Fibroblast of skin of left quadriceps (primary cell): Measurements from ENCODE around the gene GRAMD1B.
"Not testable (repeated sequence)": the region's sequence is repeated elsewhere in the genome, so short reads cannot be mapped to it uniquely, and the experiment has no call there.

ENCODE experiments used
- DNase-seq, 2 experiments: peaks; one replicate each; pipeline ENCODE4 v3.0.0-alpha.2; 2013; ENCODE audit warnings: low read depth in 2 of 2

Gene GRAMD1B

DNA sequence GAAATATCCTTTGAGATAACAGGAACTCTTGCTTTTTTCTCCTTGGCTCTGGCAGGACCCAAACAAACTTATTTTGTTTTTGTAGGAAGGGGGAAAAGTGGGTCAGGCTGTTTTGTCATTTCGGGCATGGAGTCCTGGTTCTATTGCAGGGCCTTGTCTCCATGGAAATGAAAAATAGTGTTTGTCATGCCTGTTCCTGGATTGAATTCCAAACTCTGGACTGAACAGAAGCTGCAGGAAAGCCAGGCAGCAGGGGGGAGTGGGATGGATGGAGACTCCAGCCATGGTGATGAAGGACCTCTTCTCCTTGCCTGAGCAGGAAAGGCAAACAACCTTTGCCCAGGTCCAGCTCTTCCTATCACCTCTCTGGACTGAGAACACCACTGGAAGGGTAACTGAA, 137.4 kb downstream of the GRAMD1B start:
- no peak for DNase-seq

DNA sequence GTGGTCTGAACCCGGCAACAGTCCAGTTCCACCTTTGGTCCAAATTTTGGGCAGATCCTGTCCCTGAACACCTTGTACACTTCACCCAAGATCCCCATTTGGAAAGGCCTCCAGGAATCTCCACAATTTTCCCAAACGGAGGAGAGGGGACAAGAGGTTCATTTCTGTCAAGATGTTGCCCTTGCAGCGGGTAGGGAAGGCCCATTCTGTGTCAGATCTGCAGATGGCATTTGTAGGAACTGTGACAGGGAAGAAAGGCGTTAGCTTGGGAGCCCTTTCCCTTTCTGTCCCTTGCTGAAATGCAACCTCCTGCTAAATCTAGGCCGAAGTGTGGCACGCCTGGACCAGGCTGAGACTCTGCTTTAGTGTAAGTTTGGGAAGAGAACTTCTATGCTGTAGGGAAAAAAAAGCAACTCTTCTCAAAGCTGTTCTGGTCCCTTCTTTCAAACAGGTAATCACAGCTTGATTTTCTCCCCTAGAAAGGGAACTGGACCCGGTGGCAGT, 138.3 kb downstream of the GRAMD1B start:
- no peak for DNase-seq

DNA sequence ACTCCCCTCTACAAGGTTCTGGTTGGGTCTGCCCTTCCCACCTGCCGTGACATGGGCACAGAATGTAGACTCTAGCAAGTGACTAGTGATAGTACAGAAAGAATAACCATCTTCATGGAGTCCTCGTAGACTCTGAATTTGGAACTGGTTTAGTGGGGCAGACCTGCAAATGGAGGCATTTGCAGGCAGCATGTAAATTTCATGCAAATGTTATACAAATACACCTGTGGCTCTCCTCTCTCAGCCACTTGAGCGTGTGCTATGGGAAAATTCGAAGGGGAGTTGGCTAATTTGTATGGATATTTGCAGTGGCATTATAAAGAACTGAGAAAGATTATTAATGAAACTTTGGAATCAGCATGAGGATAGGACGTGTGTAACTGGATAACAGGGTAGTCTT, 139.3 kb downstream of the GRAMD1B start:
- DNase-seq = no peak

DNA sequence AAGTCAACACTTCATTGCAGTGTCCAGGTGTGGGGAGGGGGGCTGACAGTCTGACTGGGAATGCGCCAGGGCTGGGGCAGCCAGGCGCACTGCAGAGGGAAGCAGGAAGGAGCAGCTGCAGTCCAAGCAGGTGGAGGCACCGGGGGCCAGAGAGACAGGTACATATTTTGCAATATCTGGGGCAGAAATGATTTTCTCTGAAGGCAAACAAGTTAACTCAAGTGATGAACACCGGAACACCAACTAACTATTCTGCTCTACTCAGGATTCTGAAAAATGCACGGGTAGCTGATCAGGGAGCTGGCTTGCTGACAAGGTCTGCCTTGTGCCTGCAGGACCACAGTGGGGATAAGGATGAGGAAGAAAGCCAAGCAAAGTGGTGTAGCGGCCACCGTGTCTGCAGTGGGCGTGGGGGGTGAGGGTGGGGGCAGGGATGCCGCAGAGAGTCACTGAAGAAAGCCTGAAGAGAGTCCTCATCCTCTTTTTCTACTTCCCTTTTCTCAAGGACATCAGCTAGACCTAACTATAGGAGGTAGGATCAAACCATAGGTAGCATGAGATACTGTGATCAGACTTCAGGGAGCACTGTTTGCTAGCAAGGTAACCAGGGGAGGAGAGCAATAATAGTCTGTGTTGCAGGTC, 141.0 kb downstream of the GRAMD1B start:
- DNase-seq = no peak

DNA sequence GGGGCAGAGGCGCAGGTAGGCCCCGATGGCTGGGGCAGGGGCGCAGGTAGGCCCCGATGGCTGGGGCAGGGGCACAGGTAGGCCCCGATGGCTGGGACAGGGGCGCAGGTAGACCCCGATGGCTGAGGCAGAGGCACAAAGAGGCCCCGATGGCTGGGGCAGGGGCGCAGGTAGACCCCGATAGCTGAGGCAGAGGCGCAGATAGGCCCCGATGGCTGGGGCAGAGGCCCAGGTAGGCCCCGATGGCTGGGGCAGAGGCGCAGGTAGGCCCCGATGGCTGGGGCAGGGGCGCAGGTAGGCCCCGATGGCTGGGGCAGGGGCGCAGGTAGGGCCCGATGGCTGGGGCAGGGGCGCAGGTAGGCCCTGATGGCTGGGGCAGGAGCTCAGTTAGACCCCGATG, 142.7 kb downstream of the GRAMD1B start:
- not testable (repeated sequence) for DNase-seq

DNA sequence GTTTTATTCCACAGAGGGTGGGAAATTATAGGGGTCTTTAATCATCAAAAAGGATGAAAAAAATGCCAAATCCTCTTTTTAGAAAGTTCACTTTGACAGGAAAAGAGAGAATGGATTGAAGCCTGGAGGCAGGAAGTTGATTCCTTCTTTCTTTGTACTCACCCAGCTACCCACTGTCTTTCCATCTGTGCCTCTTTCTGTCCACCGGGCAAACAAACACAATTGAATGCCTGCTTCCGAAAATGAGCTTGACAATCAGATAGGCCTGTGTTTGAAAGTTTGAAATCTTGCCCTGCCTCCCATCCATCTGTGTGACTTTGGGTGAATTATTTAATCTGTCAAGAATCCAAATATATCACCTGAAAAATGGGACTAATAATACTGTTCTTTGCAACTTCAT, 143.2 kb downstream of the GRAMD1B start:
- DNase-seq = no peak

DNA sequence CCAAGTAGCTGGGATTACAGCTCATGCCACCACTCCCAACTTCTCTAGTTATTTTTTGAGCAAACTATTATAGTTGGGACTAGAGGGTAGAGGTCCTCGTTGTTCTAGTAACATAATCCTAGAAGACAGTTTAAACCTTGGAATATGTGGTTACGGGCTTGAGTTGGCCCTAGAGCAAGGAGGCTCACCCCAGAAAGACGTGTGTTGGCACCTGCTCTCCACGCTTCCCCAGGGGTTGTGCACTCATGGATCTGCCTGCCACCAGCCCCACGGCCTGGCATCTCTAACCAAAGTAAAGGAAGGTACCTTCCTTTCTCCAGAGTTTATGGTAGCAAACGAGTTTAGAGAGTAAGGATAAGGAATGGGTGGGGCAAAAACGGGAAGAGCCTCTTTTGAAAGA, 145.4 kb downstream of the GRAMD1B start:
- no peak for DNase-seq

DNA sequence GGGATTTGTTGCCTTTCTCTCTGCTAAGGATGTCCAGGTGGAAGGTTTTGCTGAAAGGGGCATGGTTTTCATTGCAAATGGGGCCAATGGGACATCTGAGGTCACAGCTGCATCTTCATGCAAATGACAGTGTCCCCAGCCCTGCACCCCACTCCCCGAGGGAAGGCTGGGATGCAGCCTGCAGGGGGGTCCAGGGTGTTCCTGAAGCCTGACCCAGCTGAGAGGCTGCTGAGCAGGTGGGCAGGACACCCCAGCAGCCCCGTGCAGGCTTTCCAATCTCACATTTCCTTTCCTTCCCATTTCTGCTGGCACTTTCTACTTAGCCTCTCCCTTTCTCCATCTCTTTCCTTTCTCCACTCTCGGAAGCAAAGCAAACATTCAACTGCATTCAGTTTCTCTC, 146.0 kb downstream of the GRAMD1B start:
- no peak for DNase-seq

DNA sequence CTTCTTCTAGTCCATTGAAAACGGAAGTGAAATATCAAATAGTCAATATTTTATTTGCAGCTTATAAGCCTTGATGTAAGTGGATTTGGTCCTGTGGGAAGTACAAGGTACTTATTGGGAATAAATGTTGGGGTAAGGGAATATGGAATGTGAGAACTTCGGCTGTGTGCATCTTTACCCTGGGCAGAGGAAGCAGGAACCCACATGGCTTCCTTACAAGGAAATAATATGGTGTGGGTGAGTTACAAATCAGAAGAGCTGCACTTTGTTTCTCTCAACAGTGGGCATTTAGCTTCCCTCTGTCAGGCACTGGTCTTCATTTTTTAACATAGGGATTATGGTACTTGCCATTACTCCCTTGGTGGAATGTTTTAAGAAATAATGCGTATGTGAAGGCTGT, 146.4 kb downstream of the GRAMD1B start:
- no peak for DNase-seq

DNA sequence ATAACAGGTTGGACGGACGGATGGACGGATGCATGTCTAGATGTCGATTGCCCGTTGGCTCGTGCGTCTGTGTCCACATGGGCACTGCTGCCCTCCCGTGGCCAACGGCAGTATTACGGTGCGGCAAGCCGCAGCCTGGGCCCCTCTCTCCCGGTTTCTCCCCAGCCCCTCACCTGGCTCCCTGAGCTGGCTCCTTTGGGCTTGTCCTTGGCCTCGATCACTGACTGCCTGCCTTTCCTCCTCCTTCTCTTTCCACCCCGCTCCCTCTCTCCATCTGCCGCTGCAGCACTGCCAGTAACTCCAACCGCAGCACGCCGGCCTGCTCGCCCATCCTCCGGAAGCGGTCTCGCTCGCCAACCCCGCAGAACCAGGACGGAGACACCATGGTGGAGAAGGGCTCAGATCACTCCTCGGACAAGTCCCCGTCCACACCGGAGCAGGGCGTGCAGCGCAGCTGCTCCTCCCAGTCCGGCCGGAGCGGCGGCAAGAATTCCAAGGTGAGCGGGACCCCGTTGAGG, 147.1 kb downstream of the GRAMD1B start:
- no peak for DNase-seq

DNA sequence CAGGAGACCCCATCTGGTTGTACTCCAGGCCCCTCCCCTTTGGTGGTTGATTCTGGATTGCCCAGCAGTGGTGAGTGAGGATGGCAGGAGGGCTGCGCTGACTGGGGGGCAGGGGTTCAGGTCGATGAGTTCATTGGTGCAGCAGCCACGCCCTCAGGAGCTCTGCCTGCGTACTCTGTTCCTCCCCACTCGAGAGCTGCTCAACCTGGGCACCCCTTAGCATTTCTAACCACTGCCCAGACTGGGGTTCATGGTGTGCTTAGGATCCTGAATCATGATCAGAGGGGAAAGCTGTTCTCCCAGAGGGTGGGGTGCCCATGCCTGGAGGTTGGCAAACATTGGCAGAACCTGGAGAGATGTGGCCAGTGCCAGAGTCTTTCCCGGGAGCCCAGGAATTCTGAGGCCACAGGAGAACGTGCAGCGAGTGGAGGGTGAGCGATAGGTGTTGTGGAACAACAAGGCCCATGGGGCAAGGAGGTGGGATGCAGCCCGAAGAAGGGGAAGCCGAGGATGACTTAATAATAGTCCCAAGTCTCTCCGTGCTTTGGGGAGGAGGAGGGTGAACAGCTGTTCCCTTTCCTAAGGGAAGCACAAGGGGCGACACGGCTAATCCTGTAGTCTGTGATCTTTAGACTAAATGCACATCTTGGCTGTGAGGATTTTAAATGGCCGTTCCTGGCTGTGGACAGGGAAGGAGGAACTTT, 148.9 kb downstream of the GRAMD1B start:
- no peak for DNase-seq

DNA sequence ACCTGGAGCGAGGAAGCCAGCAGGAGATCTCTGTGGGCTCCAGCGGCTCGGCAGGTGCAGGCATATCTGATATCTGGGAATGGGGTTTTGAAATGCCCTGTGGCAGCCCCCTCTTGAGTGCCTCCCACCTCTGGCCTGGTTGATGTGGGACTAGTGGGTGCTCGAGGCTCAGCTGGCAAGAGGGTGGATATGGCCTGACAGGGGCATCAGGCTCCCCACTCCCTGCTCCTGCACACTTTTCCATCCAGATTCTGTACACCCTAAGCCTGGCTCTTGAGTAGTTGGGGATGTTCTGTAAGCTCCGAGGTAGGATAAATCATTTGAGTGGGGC, 149.4 kb downstream of the GRAMD1B start:
- DNase-seq = no peak

DNA sequence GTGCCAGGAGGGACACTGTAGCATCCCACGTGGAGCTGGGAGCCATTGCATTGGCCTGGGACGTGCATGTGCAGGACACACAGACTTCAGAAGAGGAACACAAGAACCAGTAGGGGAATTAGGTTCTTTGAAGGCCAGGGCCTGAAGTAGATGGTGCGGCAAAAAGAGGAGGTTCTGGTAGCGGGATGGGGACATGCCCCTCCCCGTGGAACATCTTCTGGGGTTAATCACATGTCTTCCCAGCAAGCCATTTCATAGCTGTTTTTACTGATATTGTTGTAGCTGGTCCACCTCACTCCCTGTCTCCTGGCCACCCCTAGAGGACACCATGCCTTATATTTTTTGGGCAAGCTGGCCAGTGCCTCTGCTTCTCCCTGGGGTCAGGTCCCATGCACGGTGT, 150.1 kb downstream of the GRAMD1B start:
- DNase-seq = no peak

DNA sequence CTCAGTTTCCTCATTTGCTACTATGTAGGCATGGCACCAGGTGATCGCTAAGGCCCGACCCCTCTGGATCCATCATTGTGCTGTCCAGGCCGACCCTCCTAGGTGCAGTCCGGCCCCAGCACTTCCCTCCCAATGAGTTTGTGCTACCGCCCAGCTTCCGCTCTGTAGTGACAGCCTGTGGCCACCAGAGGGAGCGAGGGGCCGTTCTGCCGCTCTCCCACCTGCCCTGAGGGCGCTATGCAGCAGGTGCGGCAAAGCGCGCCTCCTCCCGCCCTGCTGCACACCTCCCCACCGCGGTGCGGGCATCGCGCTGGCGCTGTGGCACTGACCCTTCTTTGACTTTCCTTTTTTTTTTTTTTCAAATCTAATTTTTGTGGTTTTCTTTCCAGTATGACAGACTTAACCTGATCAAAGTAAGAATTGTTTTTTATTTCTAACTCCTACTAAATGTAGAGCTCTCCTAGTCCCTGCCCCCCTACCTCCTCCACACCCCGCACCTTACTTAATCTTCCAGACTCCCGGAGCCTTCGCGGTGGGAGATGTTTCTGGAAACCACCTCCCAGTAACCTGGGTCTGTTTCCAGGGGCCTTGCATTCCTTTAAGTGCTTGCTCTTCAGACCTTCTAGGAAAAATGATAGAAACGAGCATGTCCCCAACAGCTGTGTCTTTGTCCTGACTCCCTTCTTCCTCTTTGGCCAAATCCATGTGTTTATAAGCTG, 150.6 kb downstream of the GRAMD1B start:
- DNase-seq = no peak

DNA sequence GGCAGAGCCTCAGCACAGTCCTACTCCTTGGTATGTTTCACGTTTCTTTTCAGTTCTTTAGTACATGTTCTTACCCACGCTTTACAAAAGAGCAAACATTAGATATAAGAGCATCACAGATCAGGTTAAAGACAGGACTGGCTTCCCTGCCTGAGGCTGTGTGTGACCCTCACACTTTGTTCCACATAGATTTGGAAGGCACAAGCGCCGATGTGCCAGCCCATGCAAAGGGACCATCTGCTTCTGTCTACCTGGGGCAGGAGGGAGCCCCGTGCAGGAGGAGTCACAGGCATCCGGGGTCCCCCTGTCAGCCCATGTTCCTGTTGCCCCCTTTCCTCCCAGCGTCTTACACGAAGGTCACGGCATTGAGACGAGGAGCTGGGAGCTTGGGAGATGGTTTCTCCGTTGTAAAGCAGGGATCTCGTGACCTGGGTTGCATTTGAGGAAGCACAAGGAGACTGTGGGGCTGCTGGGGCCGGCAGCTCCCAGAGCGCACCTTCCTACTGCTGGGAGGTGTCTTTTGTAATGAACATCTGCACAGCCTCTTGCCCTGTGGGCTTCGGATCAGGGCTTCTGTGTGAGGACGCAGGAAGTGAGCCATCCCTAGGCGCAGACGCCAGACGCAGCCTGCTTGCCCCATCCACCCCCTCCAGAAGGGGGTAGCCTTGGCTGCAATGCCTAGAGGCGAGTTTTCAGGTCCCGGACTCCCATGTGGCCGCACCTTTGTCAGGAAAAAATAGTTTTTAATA, 151.8 kb downstream of the GRAMD1B start:
- no peak for DNase-seq

DNA sequence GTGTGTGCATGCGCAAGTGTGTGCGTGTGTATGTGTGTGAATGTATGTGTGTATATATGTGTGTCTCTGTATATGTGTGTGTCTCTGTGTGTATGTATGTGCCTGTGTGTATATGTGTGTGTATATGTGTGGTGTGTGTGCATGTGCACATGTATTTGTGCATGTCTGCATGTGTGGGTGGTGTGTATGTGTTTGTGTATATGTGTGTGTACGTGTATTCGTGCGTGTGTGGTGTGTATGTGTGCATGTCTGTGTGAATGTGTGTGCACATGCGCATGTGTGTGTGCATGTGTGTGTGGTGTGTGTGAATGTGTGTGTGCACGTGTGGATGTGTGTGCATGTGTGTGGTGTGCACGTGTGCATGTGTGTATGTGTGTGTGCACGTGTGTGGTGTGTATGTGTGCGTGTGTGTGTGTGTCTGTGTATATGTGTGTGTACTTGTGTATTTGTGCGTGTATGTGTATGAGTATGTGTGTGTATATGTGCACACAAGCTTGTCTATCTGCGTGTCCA, 153.0 kb downstream of the GRAMD1B start:
- DNase-seq = no peak

DNA sequence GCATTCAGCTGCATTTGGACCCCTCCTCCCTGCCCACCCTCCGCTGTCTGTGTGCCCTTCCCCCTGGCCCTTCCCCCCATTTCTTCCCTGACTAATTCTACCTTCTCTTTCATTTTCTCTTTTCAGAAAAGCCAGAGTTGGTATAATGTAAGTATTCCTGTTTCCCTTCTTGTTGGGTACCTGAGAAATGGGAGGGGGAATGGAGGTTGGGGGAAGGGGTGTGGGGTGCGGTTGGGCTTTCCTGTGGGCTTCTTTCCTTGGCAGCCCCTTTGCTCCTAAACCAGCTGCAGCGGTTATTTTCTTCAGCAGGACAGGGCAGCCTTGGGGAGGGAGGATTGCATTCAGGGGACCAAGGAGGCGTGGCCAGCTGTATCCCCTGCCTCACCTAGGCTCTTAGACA, 154.1 kb downstream of the GRAMD1B start:
- DNase-seq = no peak

DNA sequence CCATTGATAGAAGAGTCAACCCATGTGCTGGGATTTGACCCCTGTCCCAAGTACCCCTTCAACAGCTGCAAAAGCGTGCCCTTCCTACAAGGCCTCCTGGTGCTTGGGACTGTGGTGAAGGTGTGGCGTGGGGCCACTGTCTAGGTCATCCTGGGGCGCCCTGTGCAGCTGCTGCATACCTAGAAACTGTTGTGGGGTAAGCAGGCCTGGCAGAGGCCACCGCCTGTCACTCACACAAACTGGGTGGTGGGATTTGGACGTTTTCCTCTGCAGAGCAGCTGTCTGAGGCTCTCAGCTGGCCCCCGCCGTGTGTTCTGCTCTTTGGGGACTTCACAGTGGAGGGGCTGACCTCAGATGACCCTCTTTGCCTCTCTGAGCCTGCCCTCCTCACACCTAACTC, 154.7 kb downstream of the GRAMD1B start:
- DNase-seq = no peak

DNA sequence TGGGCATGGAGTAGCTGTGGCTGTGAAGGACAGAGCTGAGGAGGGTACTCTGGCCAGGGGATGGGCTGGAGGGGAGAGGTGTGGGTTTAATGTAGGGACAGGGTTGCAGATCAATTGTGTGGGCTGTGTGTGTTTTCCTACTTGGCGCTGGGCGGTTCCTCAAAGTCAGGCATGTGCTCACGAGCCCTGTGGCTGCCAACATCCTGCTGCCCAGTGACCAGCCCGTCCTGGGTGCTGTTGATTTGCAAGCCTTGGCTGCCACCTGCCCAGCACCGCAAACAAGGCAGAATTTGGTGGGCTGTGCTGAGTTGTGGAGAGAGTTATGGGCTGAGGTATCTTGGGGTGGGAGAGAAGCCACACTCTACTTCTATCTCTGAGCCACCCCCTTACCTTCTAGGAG, 155.1 kb downstream of the GRAMD1B start:
- no peak for DNase-seq

DNA sequence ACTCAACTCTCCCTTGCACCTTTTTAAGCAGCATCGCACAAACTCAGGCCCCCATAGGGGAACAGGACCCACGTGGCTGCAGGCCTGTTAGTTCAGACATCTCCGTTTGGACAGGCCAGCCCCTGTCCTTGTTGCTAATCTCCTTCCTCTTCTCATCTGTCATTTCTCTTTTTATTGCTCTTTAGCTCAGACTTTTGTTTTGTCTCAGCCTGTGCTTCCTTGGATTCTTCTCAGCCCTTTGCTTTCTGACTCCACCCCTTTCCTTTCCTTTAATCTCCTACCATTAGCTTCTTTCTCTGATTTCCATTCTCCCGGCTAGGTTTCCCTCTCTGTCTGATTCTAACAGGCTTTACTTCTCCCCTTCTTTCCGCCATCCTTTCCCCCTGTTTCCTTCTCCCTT, 155.6 kb downstream of the GRAMD1B start:
- no peak for DNase-seq

DNA sequence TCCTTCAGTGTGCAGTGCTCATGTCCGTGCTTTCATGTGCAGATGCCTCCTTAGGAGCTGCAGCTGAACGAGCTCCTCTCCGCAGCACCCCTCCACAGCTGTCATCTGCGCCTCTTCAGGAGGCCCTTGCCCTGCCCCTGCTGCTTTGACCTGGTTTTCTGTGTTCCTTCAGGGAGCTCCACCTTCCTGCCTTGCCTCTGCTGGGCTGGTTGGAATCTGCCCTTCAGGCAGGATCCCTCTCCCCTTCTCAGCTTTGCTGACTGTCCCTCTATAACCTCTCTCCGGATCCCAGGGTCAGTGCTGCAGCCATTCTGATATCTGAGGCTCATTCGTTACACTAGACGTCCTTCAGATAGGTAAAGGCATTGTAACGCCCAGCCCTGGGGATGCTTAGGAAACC, 156.5 kb downstream of the GRAMD1B start:
- no peak for DNase-seq

DNA sequence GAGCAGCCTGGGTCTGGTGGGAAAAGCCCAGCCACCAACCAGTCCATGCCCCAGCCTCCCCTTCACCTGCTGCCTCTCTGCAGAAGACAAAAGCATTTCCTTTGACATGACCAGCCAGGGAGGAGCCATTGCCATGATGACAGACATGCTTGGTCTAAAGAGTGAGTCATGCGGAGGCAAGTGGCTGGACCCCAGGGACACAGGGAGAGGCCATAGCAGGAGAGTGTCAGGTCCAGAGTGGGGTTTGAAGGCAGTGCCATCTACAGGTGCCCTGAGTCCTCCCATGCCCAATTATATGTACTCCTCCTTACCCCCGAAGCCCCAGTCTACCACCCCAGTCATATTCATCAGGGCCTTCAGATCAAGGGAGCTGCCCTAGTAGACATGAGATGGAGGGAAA, 157.0 kb downstream of the GRAMD1B start:
- no peak for DNase-seq
